Cardiac septum (tissue), 1 donor: Measurements from ENCODE around the gene PTPRF. TPM values are rescaled to one million over a fixed set of nuclear protein-coding genes. Genes with fewer than 3 reads are reported as not detected.

Experiments
- DNase-seq: peaks from one replicate; pipeline ENCODE4 v3.0.0-alpha.2; 2020; ENCODE audit warnings: low spot score
- intact Hi-C: fragments of 100-400 bp; cut with DNase I; formaldehyde crosslinking; loops from one replicate; pipeline ENCODE4 v1.14.0; 2022
- total RNA-seq: library from RNA; stranded (reverse); fragmentation: NEBNext Ultra II Directional; extraction: Animal tissue kit (Norgen Biotek cat#: 25700); gene quantifications from one replicate; pipeline ENCODE4 v1.2.1, GENCODE V29; 2021
- donor health status: DM: no; HTN: no; CAD: no.

The PTPRF gene
- total RNA-seq, 1 donor from 2014 or later, result 9.1 TPM

GRCh38 chr1:43533584-43533983 is 2.9 kb downstream of the PTPRF start:
- no peak for DNase-seq

DNA sequence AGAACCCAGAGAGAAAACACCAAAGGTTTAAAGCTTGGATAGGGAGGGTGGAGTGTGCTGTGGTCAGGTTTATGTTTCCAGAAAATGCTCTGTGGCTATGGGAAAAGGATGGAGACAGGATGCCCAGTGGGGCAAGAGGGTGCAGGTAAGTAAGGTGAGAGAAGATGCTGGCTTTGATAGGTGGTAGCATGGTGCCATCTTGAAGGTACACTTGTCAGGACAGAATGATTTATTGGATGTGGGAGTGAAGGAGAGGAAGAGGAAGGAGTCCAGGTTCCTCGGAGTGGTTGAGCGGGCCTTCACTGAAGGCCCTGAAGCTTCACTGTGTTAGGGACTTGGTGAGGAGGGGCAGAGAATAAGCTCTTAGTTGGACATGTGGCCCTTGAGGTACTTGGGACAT is 3.6 kb downstream of the PTPRF start:
- intact Hi-C loops, result loop anchor here (10.0 kb wide), 1 partner anchor 501 kb away; the partner anchor contains the start of gene SLC6A9
- DNase-seq, result no peak

More at GRCh38 chr1:43533584-43533983, 2.9 kb downstream of the PTPRF start:
- intact Hi-C loops, result loop anchor here (10.0 kb wide), 1 partner anchor 501 kb away; the partner anchor contains the start of gene SLC6A9

- intact Hi-C loops, result loop anchor here (10.0 kb wide), 1 partner anchor 498 kb away; the partner anchor contains the start of gene SLC6A9
- DNase-seq, result no peak
Measured at GRCh38 chr1:43536196-43536863, 5.6 kb downstream of the PTPRF start.

DNA sequence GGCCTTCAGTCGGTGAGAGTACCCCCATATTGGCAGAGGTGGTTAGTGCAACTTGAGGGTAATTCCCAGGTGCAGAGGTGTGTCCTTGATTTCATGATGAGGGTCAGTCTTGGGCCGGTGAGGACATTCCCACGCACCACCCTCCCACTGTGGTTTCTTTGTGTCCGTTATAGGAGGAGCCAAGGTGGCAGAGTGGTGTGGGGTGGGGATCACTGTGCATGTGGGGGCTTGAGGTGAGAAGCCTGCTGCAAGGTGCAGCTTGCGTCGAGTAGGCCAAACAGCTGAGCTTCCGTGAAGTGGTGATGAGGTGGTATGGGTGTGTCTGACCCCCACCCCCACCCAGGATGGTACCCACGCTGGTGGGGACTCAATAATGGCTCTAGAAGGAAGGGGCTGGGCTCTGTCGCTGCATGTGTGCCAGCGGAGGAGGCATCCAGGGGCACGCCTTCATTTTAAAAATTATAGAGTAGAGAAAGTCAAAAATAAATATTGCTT is 6.2 kb downstream of the PTPRF start:
- no peak for DNase-seq
- intact Hi-C loops, result loop anchor here (10.0 kb wide), 1 partner anchor 498 kb away; the partner anchor contains the start of gene SLC6A9

- no peak for DNase-seq
- intact Hi-C loops, result loop anchor here (10.0 kb wide), 1 partner anchor 497 kb away; the partner anchor contains the start of gene SLC6A9
Measured at GRCh38 chr1:43537423-43538142, 6.9 kb downstream of the PTPRF start.

- intact Hi-C loops, result loop anchor here (10.0 kb wide), 1 partner anchor 497 kb away; the partner anchor contains the start of gene SLC6A9
- DNase-seq, result no peak
Measured at GRCh38 chr1:43538143-43538487, 7.4 kb downstream of the PTPRF start.

GRCh38 chr1:43538969-43539368 is 8.3 kb downstream of the PTPRF start:
- intact Hi-C loops, result loop anchor here (10.0 kb wide), 1 partner anchor 496 kb away; the partner anchor contains the start of gene SLC6A9

DNA sequence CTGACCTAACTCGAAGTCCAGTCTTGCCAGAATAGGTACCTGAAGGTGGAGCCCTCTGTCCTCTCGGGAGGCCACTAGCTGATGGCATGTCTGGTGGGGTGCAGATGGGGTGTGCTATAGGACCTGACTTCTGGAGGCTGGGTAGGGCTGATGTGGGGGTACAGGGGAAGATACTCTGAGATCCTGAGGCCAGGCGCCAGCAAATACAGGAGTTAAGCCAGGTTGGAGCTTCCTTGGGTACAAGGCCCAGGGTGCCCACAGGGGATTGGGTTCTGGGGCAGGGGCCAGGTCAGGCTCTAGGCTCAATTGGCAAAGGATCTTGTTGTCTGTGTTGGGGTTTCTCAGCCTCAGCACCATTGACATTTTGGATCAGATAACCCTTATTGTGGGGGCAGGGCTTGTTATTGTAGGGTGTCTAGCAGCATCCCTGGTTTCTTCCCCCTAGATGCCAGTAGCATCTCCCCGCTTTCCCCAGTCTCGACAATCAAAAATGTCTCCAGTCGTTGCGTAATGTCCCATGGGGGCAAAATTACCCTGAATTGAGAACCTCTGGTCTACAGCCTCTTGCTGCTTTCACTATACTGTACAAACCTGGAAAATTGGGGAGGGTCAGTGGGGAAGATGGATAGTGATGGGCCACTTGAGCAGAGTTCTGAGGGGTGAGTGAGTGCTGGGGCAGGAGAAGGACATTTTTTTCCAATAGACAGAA is 9.2 kb downstream of the PTPRF start:
- intact Hi-C loops, result loop anchor here (5.0 to 10.0 kb wide), 2 partner anchors 107 to 495 kb away; partner anchors contain the start of gene SLC6A9
- DNase-seq, result no peak

More at GRCh38 chr1:43538969-43539368, 8.3 kb downstream of the PTPRF start:
- DNase-seq, result no peak

DNA sequence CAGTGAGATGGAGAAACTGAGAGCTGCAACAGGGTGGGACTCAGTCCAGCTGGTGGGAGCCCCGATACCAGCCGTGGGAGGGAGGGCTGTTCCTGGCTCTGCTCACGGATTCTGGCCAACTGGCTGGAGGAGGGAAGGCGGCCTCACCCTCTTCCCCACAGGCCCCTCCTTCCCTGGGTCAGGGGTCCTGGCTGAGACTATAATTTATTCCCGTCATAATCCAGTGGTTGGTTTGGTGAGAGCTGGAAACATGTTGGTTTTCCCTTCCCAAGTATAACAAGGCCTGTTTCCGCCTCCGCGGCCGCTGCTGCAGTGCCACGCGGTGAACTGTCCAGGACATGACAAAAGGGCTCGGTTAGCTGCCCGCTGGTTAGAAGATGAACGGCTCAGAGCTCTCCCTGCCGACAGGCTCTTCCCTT is 10.0 kb downstream of the PTPRF start:
- DNase-seq, result no peak
- intact Hi-C loops, result loop anchor here (5.0 kb wide), 1 partner anchor 107 kb away; no protein-coding TSS in a partner anchor

- DNase-seq, result no peak
Measured at GRCh38 chr1:43541141-43541540, 10.5 kb downstream of the PTPRF start.

GRCh38 chr1:43541721-43542401 is 11.2 kb downstream of the PTPRF start:
- peak; percentile 87 for DNase-seq
- intact Hi-C loops, result loop anchor here (5.0 kb wide), 1 partner anchor 105 kb away; no protein-coding TSS in a partner anchor

More at GRCh38 chr1:43541141-43541540, 10.5 kb downstream of the PTPRF start:
- intact Hi-C loops, result loop anchor here (5.0 kb wide), 1 partner anchor 106 kb away; no protein-coding TSS in a partner anchor

DNA sequence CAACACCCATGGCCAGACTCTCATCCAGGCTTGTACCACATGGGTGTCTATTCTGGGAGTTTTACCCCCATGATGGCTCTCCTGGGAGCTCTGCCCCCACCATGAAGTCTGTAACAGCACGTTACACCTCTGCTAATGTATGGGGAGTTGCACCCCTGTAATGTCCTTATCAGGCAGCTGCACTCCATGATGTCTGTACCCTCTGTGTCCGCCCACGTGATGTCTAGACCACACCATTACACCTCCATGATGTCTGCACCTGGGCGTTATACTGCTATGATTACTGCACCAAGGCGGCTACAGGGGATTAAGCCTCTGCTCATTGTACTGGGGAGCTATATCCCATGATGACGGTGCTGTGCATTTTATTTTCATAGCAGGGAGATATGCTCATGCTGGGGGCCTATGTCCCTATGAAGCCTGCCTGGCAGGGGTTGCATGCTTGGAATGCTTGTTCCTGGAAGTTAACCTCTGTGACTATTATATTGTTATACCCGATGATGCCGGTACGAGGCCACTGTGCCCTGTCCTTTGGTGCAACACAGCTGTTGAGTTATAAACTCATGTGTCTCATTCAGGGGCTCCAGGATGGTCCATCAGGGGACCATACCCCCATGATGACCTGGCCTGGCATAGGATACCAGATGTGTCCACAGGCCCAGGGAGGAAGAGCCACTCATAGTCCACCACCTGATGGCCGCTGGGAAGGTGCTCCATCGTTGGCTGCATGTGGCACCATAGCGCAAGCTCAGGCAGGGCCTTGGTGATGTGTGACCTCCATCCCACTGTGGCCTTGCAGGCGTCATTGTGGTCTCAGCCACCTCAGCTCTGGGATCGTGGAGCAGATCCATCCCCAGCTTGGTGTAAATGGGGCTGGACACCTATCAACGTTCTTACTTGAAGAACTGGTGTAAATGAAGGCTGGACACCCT is 12.1 kb downstream of the PTPRF start:
- no peak for DNase-seq
- intact Hi-C loops, result loop anchor here (5.0 kb wide), 1 partner anchor 105 kb away; no protein-coding TSS in a partner anchor

- intact Hi-C loops, result loop anchor here (5.0 kb wide), 1 partner anchor 104 kb away; no protein-coding TSS in a partner anchor
- no peak for DNase-seq
Measured at GRCh38 chr1:43543567-43543966, 12.9 kb downstream of the PTPRF start.

DNA sequence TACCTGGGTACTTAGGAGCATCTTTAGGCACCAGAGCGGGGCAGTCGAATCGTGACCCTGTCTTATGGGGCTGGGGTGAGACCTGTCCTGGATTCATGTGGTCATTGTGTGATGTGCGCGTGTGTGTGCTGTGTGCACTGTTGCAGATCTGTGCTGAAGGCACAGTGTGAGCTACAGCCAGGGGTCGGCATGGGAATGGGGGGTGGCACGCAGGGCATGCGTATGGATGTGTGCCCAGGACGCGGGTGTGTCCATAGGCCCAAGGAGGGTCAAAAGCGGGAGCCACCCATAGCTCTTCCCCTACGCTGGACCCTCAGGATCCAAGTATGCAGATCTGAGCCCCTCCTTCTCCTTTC is 14.6 kb downstream of the PTPRF start:
- intact Hi-C loops, result no loop called here
- no peak for DNase-seq

- intact Hi-C loops, result no loop called here
- no peak for DNase-seq
Measured at GRCh38 chr1:43545695-43546387, 15.2 kb downstream of the PTPRF start.

DNA sequence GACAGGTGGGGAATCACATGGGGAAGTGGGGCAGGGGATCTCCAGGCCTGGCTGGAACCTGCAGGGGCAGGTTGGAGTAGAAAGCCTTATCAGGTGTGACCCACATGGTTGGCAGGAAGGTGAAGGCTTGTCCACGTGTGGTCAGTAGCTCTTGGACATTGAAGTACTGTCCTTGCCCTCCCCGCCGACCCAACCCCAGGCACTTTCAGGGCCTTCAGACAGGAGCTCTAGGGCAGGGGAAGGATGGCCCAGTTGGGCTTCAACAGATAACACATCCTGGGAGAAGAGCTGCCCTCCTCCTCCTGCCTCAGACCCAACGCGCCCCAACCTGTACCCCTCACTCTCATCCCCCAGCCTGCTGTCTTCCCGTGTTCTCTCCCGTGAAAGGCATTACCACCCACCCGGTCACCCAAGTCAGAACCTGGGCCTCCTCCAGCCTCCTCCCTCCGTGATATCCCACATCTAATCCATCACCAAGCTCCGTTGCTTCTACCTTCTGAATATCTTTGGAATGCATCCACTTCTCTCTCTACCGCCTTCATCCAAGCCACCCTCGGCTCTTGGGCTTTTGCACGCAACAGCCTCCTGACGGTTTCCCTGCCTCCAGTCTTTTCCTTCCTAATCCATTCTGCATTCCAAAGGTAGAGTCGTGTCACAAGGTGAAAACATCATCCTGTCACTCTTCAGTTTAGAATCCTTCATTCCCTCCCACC is 15.9 kb downstream of the PTPRF start:
- DNase-seq, result no peak
- intact Hi-C loops, result no loop called here
